Memory B cell (primary cell): ENCODE results near the gene HSF4.

Experiments
- ATAC-seq: fragments of 150-1000 bp; cut with Tn5 transposase; 2 replicates; pipeline ENCODE4 v1.10.0; 2021; ENCODE audit warnings: low read depth, mild to moderate bottlenecking, moderate library complexity
- DNase-seq, 2 donors: peaks; one replicate each; pipeline ENCODE4 v3.0.0; 2022; ENCODE audit warnings: low spot score in 2 of 2
- H3K27ac Mint-ChIP-seq: one replicate; pipeline ENCODE4 v1.8.0; 2022; ENCODE audit warnings: mild to moderate bottlenecking, moderate library complexity, mixed read lengths
- H3K27me3 Mint-ChIP-seq: one replicate; pipeline ENCODE4 v1.8.0; 2022; ENCODE audit warnings: mixed read lengths
- H3K36me3 Mint-ChIP-seq: one replicate; pipeline ENCODE4 v1.8.0; 2022; ENCODE audit warnings: mild to moderate bottlenecking, mixed read lengths
- H3K4me1 Mint-ChIP-seq: one replicate; pipeline ENCODE4 v1.8.0; 2022; ENCODE audit warnings: mixed read lengths
- H3K4me3 Mint-ChIP-seq: one replicate; pipeline ENCODE4 v1.8.0; 2022; ENCODE audit warnings: mild to moderate bottlenecking, moderate library complexity, mixed read lengths
- H3K9me3 Mint-ChIP-seq: one replicate; pipeline ENCODE4 v1.8.0; 2022; ENCODE audit warnings: mixed read lengths

HSF4 gene

GRCh38 chr16:67146523-67147357, 17.8 kb upstream of the HSF4 start:
- no peak for ATAC-seq
- peaks cover 14% of the 10 kb centered on the region for H3K27me3 Mint-ChIP-seq
- peaks cover 51% of the 10 kb centered on the region for H3K36me3 Mint-ChIP-seq
- H3K4me1 Mint-ChIP-seq: peaks cover 6% of the 10 kb centered on the region
- DNase-seq: no peak
- no peaks in the 10 kb centered on the region for H3K9me3 Mint-ChIP-seq
- H3K4me3 Mint-ChIP-seq: no peak overlapping the region
- no peak overlapping the region for H3K27ac Mint-ChIP-seq

GRCh38 chr16:67147437-67148140, 17.0 kb upstream of the HSF4 start:
- peaks cover 48% of the 10 kb centered on the region for H3K36me3 Mint-ChIP-seq

GRCh38 chr16:67148221-67148620, 16.3 kb upstream of the HSF4 start:
- peaks cover 14% of the 10 kb centered on the region for H3K27me3 Mint-ChIP-seq
- peaks cover 43% of the 10 kb centered on the region for H3K36me3 Mint-ChIP-seq
- no peaks in the 10 kb centered on the region for H3K9me3 Mint-ChIP-seq
- no peak overlapping the region for H3K4me3 Mint-ChIP-seq
- no peak overlapping the region for H3K27ac Mint-ChIP-seq
- DNase-seq (no peak), ATAC-seq (no peak)
- H3K4me1 Mint-ChIP-seq: peaks cover 6% of the 10 kb centered on the region

More at GRCh38 chr16:67147437-67148140, 17.0 kb upstream of the HSF4 start:
- Mint-ChIP-seq H3K4me3 (no peak overlapping the region), H3K27ac (no peak overlapping the region), H3K4me1 (peaks cover 6% of the 10 kb centered on the region), H3K9me3 (no peaks in the 10 kb centered on the region), H3K27me3 (peaks cover 14% of the 10 kb centered on the region)
- DNase-seq: no peak
- ATAC-seq: no peak

GRCh38 chr16:67148656-67149275, 15.8 kb upstream of the HSF4 start:
- DNase-seq: no peak
- no peak for ATAC-seq
- peaks cover 14% of the 10 kb centered on the region for H3K27me3 Mint-ChIP-seq
- H3K4me1 Mint-ChIP-seq: peaks cover 8% of the 10 kb centered on the region
- no peak overlapping the region for H3K4me3 Mint-ChIP-seq
- peaks cover 39% of the 10 kb centered on the region for H3K36me3 Mint-ChIP-seq
- no peaks in the 10 kb centered on the region for H3K9me3 Mint-ChIP-seq
- no peak overlapping the region for H3K27ac Mint-ChIP-seq

GRCh38 chr16:67149276-67150046, 15.1 kb upstream of the HSF4 start:
- Mint-ChIP-seq H3K9me3 (no peaks in the 10 kb centered on the region), H3K27ac (no peak overlapping the region), H3K27me3 (peaks cover 14% of the 10 kb centered on the region), H3K36me3 (peaks cover 36% of the 10 kb centered on the region), H3K4me1 (peaks cover 10% of the 10 kb centered on the region), H3K4me3 (no peak overlapping the region)
- DNase-seq (no peak), ATAC-seq (no peak)

- Mint-ChIP-seq H3K27ac (no peak overlapping the region), H3K4me1 (peaks cover 11% of the 10 kb centered on the region), H3K27me3 (peaks cover 14% of the 10 kb centered on the region), H3K36me3 (peaks cover 29% of the 10 kb centered on the region), H3K4me3 (peak overlapping the region; percentile 71), H3K9me3 (no peaks in the 10 kb centered on the region)
- ATAC-seq (peak; percentile 65), DNase-seq (peak in 1 of 2 donors; percentile 35)
Observed at GRCh38 chr16:67150047-67150832, 14.3 kb upstream of the HSF4 start.

- H3K4me3 Mint-ChIP-seq: peak within 1 kb of the TSS; percentile 71
- ATAC-seq (peak; percentile 14), DNase-seq (peak in 1 of 2 donors; percentile 32)
- H3K9me3 Mint-ChIP-seq: no peaks in the 10 kb centered on the region
- no peak within 1 kb of the TSS for H3K27ac Mint-ChIP-seq
- H3K27me3 Mint-ChIP-seq: peaks cover 14% of the 10 kb centered on the region
- peaks cover 22% of the 10 kb centered on the region for H3K36me3 Mint-ChIP-seq
- H3K4me1 Mint-ChIP-seq: peaks cover 14% of the 10 kb centered on the region
Observed at GRCh38 chr16:67150833-67151396, 13.6 kb upstream of the HSF4 start, which contains the start of gene B3GNT9. Gene B3GNT9 (minus strand): TSS chr16:67150998. CDS start chr16:67150485, 513 bp downstream.

GRCh38 chr16:67151431-67152097, 13.0 kb upstream of the HSF4 start:
- ATAC-seq (no peak), DNase-seq (no peak)
- Mint-ChIP-seq H3K9me3 (no peaks in the 10 kb centered on the region), H3K27ac (no peak overlapping the region), H3K4me1 (peaks cover 21% of the 10 kb centered on the region), H3K4me3 (peak overlapping the region; percentile 71), H3K27me3 (peaks cover 14% of the 10 kb centered on the region), H3K36me3 (peaks cover 16% of the 10 kb centered on the region)

GRCh38 chr16:67154578-67155294, 9.8 kb upstream of the HSF4 start:
- DNase-seq (peak in 1 of 2 donors; percentile 22), ATAC-seq (no peak)
- Mint-ChIP-seq H3K27me3 (no peaks in the 10 kb centered on the region), H3K4me3 (peak overlapping the region; percentile 71), H3K27ac (no peak overlapping the region), H3K4me1 (peaks cover 38% of the 10 kb centered on the region), H3K36me3 (no peaks in the 10 kb centered on the region), H3K9me3 (no peaks in the 10 kb centered on the region)

- Mint-ChIP-seq H3K27me3 (no peaks in the 10 kb centered on the region), H3K4me3 (peak overlapping the region; percentile 71), H3K9me3 (no peaks in the 10 kb centered on the region), H3K4me1 (peaks cover 38% of the 10 kb centered on the region), H3K27ac (peak overlapping the region; percentile 88), H3K36me3 (no peaks in the 10 kb centered on the region)
- DNase-seq: peak; percentile 85 to 87
- peak; percentile 40 for ATAC-seq
Observed at GRCh38 chr16:67155295-67156142, 9.0 kb upstream of the HSF4 start.

GRCh38 chr16:67156143-67156844, 8.3 kb upstream of the HSF4 start:
- peaks cover 38% of the 10 kb centered on the region for H3K4me1 Mint-ChIP-seq
- ATAC-seq: no peak
- H3K4me3 Mint-ChIP-seq: no peak overlapping the region
- no peak for DNase-seq
- H3K27ac Mint-ChIP-seq: peak overlapping the region; percentile 88
- no peaks in the 10 kb centered on the region for H3K9me3 Mint-ChIP-seq
- no peaks in the 10 kb centered on the region for H3K27me3 Mint-ChIP-seq
- H3K36me3 Mint-ChIP-seq: no peaks in the 10 kb centered on the region
